Loucy (cell line): ENCODE results near the gene NXN.

Experiments used
- CTCF ChIP-seq: fragments of 200-600 bp; sonication (generic); conservative IDR thresholded peaks from 2 replicates; pipeline ENCODE4 v1.5.1; 2014; ENCODE audit warnings: mild to moderate bottlenecking, antibody characterized with exemption, low read length
- EZH2phosphoT487 ChIP-seq: fragments of 200-600 bp; IDR thresholded peaks from 2 replicates; pipeline ENCODE4 v1.6.1; 2018; ENCODE audit warnings: antibody characterized with exemption, mild to moderate bottlenecking, moderate library complexity, borderline replicate concordance

DNA sequence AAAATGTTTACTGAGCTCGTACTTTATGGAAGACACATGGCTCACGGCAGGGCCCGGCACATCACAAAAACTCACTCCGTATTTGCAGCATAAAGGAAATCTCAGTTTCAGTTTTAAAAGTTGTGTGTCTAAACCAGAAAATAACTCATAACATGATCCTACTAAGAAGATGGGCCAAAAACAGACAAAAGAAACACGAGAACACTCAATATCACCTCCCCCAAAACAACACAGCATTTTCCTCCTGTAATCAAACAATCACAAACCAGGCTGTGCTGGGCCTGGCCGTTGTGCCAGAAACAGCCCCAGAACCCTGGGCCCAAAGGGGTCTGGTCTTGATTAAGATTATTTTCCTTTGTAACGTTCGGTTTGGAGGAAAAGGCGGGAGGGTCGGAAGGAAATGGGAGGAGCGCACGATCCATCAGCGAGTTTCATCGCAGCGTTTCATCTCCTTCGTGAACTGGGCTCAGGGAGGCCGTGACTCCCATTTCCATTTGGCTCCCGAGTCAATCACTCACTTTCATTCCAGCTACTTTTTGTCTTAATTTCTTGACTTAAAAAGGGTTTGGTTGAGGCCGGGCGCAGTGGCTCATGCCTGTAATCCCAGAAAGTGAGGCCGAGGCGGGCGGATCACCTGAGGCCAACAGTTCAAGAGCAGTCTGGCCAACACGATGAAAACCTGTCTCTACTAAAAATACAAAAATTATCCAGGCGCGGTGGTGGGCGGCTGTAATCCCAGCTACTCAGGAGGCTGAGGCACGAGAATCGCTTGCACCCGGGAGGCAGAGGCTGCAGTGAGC is 61.4 kb downstream of the NXN start:
- TF ChIP-seq CTCF (no peak), EZH2phosphoT487 (no peak)
